SK-N-DZ (cell line): Measurements from ENCODE around the gene CLDN24.

Experiments
- DNase-seq: peaks from one replicate; pipeline ENCODE4 v3.0.0-alpha.2; 2015; ENCODE audit warnings: low spot score

Gene CLDN24

GRCh38 chr4:183284965-183285364, 37.3 kb downstream of the CLDN24 start:
- no peak for DNase-seq

DNA sequence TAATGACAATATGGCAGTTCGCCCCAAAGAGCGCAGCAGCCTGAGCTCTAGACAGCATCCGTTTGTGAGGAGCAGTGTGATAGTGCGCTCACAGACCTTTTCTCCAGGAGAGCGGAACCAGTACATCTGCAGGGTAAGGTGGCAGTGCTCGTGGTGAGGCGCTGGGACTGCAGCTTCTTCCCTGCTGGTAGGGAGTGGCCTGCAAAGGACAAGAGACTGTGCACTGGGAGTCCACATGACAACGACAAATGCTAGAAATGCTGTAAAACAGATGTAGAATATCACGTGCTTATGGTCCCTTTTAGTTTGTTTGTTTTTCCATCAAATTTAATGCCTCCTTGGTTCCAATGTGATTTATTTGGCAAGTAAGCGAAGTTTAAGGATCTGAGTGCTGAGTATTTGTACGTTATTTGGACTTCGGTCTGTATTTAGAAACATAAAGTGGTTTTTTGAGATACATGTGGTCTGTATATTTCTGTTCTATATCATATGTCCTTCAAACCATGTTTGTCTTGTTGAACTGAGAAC, 37.9 kb downstream of the CLDN24 start:
- DNase-seq = no peak

- DNase-seq = no peak
Measured at GRCh38 chr4:183276106-183276505, 46.1 kb downstream of the CLDN24 start.

GRCh38 chr4:183272384-183272783, 49.8 kb downstream of the CLDN24 start:
- DNase-seq = no peak
